Epithelial cell of proximal tubule (primary cell): Measurements from ENCODE around the gene PBX2. TPM values are rescaled to one million over a fixed set of nuclear protein-coding genes. Genes with fewer than 3 reads are reported as not detected.

Experiments
- DNase-seq: peaks from one replicate; pipeline ENCODE4 v3.0.0-alpha.2; 2011; ENCODE audit warnings: low read depth
- H3K4me3 ChIP-seq: 2 replicates; pipeline ENCODE4 v1.5.1; 2011; ENCODE audit warnings: low read depth, mild to moderate bottlenecking, low read length
- CTCF ChIP-seq: conservative IDR thresholded peaks from 2 replicates; pipeline ENCODE4 v1.5.1; 2012; ENCODE audit warnings: low read depth, mild to moderate bottlenecking, low read length
- total RNA-seq: library from RNA; depleted of rRNA; stranded (reverse); fragments of >200 nt; gene quantifications from 2 replicates; pipeline ENCODE4 v1.2.3, GENCODE V29; 2015

The PBX2 gene
- total RNA-seq, 1 donor from 2014 or later = 44.5 TPM

GRCh38 chr6:32183483-32184083 lies 6.4 kb downstream of the PBX2 start:
- no peak overlapping the region for H3K4me3 ChIP-seq
- no peak for DNase-seq
- no peak for TF ChIP-seq CTCF

DNA sequence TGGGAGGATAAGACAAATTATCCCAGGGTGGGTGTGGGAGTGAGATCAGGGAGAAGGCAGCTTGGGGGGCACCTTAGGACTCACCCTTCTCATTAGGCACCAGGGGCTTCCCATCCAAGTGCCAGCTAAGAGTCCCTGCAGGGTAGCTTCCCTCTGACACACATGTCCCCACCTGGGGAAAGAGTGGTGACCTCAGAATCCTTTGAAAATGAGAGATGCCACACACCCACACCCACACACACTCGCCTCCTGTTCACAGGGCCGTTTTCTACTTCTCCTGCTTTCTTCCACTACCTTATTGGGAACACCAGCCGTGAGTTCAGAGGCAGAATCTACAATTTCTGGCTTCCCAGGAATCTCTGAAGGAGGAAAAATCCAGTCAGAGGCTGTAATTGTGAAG lies 7.0 kb downstream of the PBX2 start:
- no peak for TF ChIP-seq CTCF
- no peak for DNase-seq
- H3K4me3 ChIP-seq = no peak overlapping the region

DNA sequence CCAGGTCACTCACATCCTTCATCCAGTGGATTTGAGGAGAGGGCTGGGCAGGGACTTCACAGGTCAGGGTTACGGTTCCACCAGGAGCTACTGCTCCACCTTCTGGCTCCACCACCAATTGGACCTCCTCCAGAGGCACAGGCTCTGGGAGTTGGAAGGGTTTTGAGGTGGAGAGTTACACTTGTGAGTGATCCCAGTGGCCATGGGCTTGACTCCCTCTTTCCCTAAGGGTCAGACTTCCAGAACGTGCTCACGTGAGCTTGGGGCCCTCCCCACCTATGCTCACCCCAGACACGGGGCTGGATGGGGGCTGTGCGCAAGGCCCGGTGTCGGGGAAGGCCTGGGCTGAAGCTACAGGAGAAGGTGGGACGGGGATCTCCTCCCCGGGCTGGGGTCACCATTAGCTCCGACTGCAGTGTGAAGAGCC lies 7.4 kb downstream of the PBX2 start:
- DNase-seq = no peak
- TF ChIP-seq CTCF = no peak
- no peak overlapping the region for H3K4me3 ChIP-seq

DNA sequence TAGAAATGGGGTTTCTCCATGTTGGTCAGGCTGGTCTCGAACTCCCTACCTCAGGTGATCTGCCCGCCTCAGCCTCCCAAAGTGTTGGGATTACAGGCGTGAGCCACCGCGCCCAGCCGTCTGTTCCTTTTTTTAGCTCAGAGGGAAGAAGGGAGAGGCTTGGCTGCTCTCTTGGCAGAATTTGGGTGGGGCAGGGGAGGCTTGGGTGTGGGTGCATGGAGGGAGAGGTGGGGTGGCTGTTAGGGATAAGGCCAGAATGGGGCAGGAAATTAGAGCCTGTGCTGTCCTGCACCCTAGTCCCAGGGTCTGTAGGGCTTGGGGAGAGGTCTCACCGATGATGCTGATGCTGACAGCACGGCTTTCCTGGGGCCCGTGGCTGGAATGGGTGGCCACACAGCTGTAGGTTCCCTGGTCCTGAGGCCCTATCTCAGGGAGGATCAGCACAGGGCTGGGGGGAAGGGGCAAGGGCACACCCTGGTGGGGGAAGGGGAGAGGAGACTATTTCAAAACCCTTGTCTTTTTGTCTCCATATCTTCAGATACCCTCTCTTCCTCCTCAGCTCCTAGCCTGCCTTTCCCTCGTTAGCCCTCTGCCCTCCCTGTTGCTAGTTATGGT lies 8.0 kb downstream of the PBX2 start:
- no peak for DNase-seq
- TF ChIP-seq CTCF = no peak
- no peak overlapping the region for H3K4me3 ChIP-seq

DNA sequence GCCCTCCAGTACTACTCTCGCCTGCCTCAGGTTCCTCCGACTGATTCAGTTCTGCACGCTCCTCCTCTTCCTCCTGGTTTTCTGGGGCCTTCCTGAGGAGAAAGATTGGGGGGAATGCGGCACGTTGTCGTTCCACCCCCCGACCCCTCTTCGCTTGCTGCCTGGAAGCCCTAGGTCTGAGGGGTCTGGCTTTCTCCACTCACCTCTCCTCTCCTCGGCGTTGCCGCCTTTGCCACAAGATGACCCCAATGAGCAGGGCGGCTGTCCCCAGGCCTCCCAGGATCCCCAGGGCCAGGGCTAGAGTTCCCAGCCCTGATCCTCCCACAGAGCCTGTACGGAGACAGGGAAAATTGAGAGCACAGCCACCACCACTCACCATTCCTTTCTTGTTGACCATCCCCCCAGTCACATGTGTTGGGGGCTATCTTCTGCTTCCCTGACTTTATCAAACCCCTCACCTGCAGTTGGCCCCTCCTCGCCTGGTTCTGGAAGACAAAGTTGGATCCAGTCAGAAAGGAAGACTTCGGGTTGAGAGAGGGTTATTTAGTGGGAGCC lies 8.8 kb downstream of the PBX2 start:
- TF ChIP-seq CTCF = no peak
- DNase-seq = no peak
- no peak overlapping the region for H3K4me3 ChIP-seq

DNA sequence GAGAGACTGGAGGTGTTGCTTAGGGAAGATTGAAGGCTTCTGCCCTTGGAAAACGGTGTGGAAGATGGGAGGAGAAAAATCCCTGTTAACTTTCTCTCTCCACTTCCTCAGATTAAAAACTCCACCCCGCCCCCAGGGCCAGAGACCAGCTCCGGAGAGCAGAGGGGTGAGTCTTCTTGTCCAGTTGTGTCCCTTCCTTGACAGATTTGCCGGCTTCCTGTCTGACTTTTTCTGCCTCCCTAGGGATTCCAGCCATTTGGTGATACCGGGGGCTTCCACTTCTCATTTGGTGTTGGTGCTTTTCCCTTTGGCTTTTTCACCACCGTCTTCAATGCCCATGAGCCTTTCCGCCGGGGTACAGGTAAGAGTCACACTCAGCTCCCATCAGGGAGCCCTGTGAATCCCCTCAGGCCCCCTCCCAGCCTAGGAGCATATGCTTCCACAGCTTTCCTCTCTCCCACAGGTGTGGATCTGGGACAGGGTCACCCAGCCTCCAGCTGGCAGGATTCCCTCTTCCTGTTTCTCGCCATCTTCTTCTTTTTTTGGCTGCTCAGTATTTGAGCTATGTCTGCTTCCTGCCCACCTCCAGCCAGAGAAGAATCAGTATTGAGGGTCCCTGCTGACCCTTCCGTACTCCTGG lies 10.1 kb downstream of the PBX2 start:
- no peak for DNase-seq
- no peak for TF ChIP-seq CTCF
- H3K4me3 ChIP-seq = peak overlapping the region; percentile 99
